Psoas muscle (tissue), 8 donors: Measurements from ENCODE around the gene NUP85. TPM values are rescaled to one million over a fixed set of nuclear protein-coding genes. Genes with fewer than 3 reads are reported as not detected.
"Not testable (repeated sequence)": the region's sequence is repeated elsewhere in the genome, so short reads cannot be mapped to it uniquely, and the experiment has no call there.

ENCODE experiments used
- ATAC-seq, 4 donors: fragments of 200-7000 bp; cut with Tn5 transposase; one replicate each; pipeline ENCODE4 v1.9.1; 2020; ENCODE audit warnings: moderate library complexity in 3 of 4, mild to moderate bottlenecking in 2 of 4
- DNase-seq, 2 donors: peaks; one replicate each; pipeline ENCODE4 v3.0.0-alpha.2; 2020
- H3K27ac ChIP-seq: fragments of 200-600 bp; one replicate; pipeline ENCODE4 v1.8.0; 2022
- H3K27me3 ChIP-seq, 3 donors: fragments of 200-600 bp in 1 of 3; one replicate each; pipeline versions ENCODE4 v1.6.1 to v1.8.0; 2013 to 2022; ENCODE audit warnings: low read length in 2 of 3, mild to moderate bottlenecking in 2 of 3, moderate library complexity in 1 of 3; ENCODE audit not compliant: insufficient read depth in 3 of 3
- H3K36me3 ChIP-seq, 2 donors: fragments of 200-600 bp in 1 of 2; one replicate each; pipeline versions ENCODE4 v1.6.1 to v1.8.0; 2013 to 2022; ENCODE audit warnings: low read depth in 1 of 2, mild to moderate bottlenecking in 1 of 2, moderate library complexity in 1 of 2; ENCODE audit not compliant: insufficient read depth in 1 of 2
- H3K4me1 ChIP-seq: fragments of 200-600 bp; one replicate; pipeline ENCODE4 v1.8.0; 2022
- H3K4me3 ChIP-seq: fragments of 200-600 bp; one replicate; pipeline ENCODE4 v1.8.0; 2022; ENCODE audit warnings: mild to moderate bottlenecking
- H3K9me3 ChIP-seq: fragments of 200-600 bp; one replicate; pipeline ENCODE4 v1.8.0; 2022
- CTCF ChIP-seq: fragments of 200-600 bp; IDR thresholded peaks from one replicate; pipeline ENCODE4 v1.8.0; 2022; ENCODE audit warnings: antibody characterized with exemption
- WGBS, 3 donors: extraction: QIAGEN DNeasy Blood & Tissue Kit; methylation state at CpG; one replicate each; pipeline versions ENCODE4 v1.1.6 to v1.1.7; 2013; 5-methylcytosine and 5-hydroxymethylcytosine counted together
- intact Hi-C, 2 donors: fragments of 100-400 bp; cut with DNase I; formaldehyde crosslinking; loops; one replicate each; pipeline versions ENCODE4 v1.11.0 to v1.14.2; 2022
- long read RNA-seq, 2 donors: library from polyadenylated mRNA; unstranded; transcript quantifications; one replicate each; pipeline ENCODE4 v2.0.0, GENCODE V29; 2021
- polyA plus RNA-seq, 3 donors: library from polyadenylated mRNA; stranded (reverse); fragments of 200-250 nt; gene quantifications; one replicate each; pipeline ENCODE4 v1.2.3, GENCODE V29; 2013
- total RNA-seq, 4 donors: library from RNA; stranded (reverse); fragmentation: NEBNext Ultra II Directional in 2 of 4; extraction: Animal tissue kit (Norgen Biotek cat#: 25700) in 2 of 4; gene quantifications; one replicate each; pipeline versions ENCODE4 v1.2.1 to v1.2.4, GENCODE V29; 2021 to 2023
- donor health status: healthy with polysubstance abuse.
- donor health status: DM: no; HTN: no; CAD: no; lungs with moderate emphysema.
- donor health status: Bipolar disorder and iron deficiency.
- donor health status: healthy.
- donor health status: DM: yes; HTN: yes; CAD: no.
- donor health status: DM: no; HTN: no; CAD: no.
- donor health status: DM: no; HTN: no; CAD: no.
- donor health status: DM: yes; HTN: yes; CAD: no.

The NUP85 gene
- total RNA-seq (10 to 100 TPM; 19.3 to 32.9 (median 22.0) TPM), polyA plus RNA-seq (10 to 100 TPM; 15.1 to 24.7 (median 17.1) TPM)
- long read RNA-seq, donor 1, transcript NUP85-201 (19 exons, 2,121 nt): major isoform, 5 of 8 reads
- long read RNA-seq, donor 1, partial matches to known transcripts: 1 of 8 reads
- long read RNA-seq, donor 1, other reads (novel, unspliced or antisense): 2 of 8 reads
- long read RNA-seq, donor 2, transcript NUP85-201 (19 exons, 2,121 nt): major isoform, 25 of 42 reads
- long read RNA-seq, donor 2, partial matches to known transcripts: 6 of 42 reads
- long read RNA-seq, donor 2, other reads (novel, unspliced or antisense): 8 of 42 reads

GRCh38 chr17:75205037-75205792 lies at the start of gene NUP85:
Gene NUP85, plus strand, starts transcription at chr17:75205679. Its CDS starts 83 bp downstream, at chr17:75205762.
- Histone ChIP-seq H3K27ac (peak within 1 kb of the TSS; percentile 96), H3K27me3 (no peaks in the 10 kb centered on the region), H3K36me3 (peaks cover 0 to 20% of the 10 kb centered on the region in 2 donors), H3K4me1 (peaks cover 14% of the 10 kb centered on the region), H3K9me3 (no peaks in the 10 kb centered on the region), H3K4me3 (peak within 1 kb of the TSS; percentile 98)
- DNase-seq: peak; percentile 95 to 98
- peak; percentile 95 to 97 (median 96) for ATAC-seq
- WGBS, 3 donors: 0% methylated on average over 47 to 57 of the region's 57 CpGs
- intact Hi-C loops: loop anchor here in 1 of 2 donors (5.0 kb wide), 1 partner anchor 67 kb away; the partner anchor contains the start of gene MIF4GD
- TF ChIP-seq CTCF: no peak

GRCh38 chr17:75158480-75158879 lies 47.0 kb upstream of the NUP85 start:
- 87 to 94% (median 88%) methylated on average over 8 of the region's 8 CpGs for WGBS, 3 donors
- H3K9me3 ChIP-seq, H3K27me3 ChIP-seq: not testable (repeated sequence)

GRCh38 chr17:75159196-75160031 lies 46.1 kb upstream of the NUP85 start:
- no peak for TF ChIP-seq CTCF
- H3K4me3 ChIP-seq: no peak overlapping the region
- DNase-seq: no peak
- peaks cover 0 to 18% of the 10 kb centered on the region in 2 donors for H3K36me3 ChIP-seq
- H3K27ac ChIP-seq: peak overlapping the region; percentile 53
- H3K27me3 ChIP-seq: no peaks in the 10 kb centered on the region
- intact Hi-C loops: no loop called here
- no peak for ATAC-seq
- peaks cover 16% of the 10 kb centered on the region for H3K4me1 ChIP-seq
- H3K9me3 ChIP-seq: no peaks in the 10 kb centered on the region
- WGBS, 3 donors: 93 to 98% (median 93%) methylated on average over 4 of the region's 4 CpGs

More at GRCh38 chr17:75158480-75158879, 47.0 kb upstream of the NUP85 start:
- H3K27ac ChIP-seq, H3K4me3 ChIP-seq, ATAC-seq, intact Hi-C loops: not testable (repeated sequence)
- Histone ChIP-seq H3K36me3 (peaks cover 0 to 11% of the 10 kb centered on the region in 2 donors), H3K4me1 (peaks cover 16% of the 10 kb centered on the region)
- peak in 1 of 2 donors; percentile 29 for DNase-seq

- Histone ChIP-seq H3K9me3 (no peaks in the 10 kb centered on the region), H3K4me1 (peaks cover 11% of the 10 kb centered on the region), H3K4me3 (no peak overlapping the region), H3K27ac (peak overlapping the region; percentile 53), H3K27me3 (no peaks in the 10 kb centered on the region), H3K36me3 (peaks cover 0 to 25% of the 10 kb centered on the region in 2 donors)
- peak; percentile 45 to 73 (median 62) for ATAC-seq
- TF ChIP-seq CTCF: no peak
- WGBS, 3 donors: 81 to 91% (median 81%) methylated on average over 5 of the region's 5 CpGs
- intact Hi-C loops: no loop called here
- no peak for DNase-seq
Observed at GRCh38 chr17:75160211-75160610, 45.3 kb upstream of the NUP85 start.
